KOPT-K1 (cell line): Measurements from ENCODE around the gene RPS6KA4.
"Not testable (repeated sequence)": the region's sequence is repeated elsewhere in the genome, so short reads cannot be mapped to it uniquely, and the experiment has no call there.

Experiments
- H3K27ac ChIP-seq: fragments of 200-600 bp; sonication (generic); 2 replicates; pipeline ENCODE4 v1.5.1; 2016; ENCODE audit warnings: antibody characterized with exemption, mild to moderate bottlenecking, low read depth, low read length; ENCODE audit not compliant: poor library complexity, severe bottlenecking
- H3K36me3 ChIP-seq: fragments of 200-600 bp; sonication (generic); 2 replicates; pipeline ENCODE4 v1.5.1; 2017; ENCODE audit warnings: antibody characterized with exemption, mild to moderate bottlenecking, low read length, moderate library complexity; ENCODE audit not compliant: insufficient read depth
- H3K9me3 ChIP-seq: fragments of 200-600 bp; sonication (generic); 2 replicates; pipeline ENCODE4 v1.5.1; 2017; ENCODE audit warnings: antibody characterized with exemption, low read length, mild to moderate bottlenecking; ENCODE audit not compliant: insufficient read depth, poor library complexity, severe bottlenecking

Gene RPS6KA4

DNA sequence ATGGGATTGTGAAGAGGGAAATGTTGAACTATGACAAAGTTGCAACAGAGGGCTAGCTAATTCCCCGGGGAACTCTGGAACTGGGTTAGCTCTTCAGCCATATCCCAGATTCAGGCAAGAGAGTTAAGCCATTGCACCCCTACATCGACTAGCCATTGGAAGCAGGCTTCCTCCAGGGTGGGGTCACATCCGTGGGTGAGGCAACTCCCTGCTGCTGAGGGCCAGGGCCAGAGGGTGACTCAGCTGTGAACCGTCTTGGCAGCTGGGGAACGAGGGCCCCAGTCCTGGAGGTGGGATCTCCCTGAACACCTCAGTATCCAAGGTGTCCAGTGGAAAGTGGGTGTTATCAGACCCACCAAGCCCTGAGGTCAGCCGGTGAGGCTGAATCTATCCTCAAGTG is 41.1 kb downstream of the RPS6KA4 start:
- no peaks in the 10 kb centered on the region for H3K9me3 ChIP-seq
- H3K27ac ChIP-seq, result no peak overlapping the region
- no peaks in the 10 kb centered on the region for H3K36me3 ChIP-seq

DNA sequence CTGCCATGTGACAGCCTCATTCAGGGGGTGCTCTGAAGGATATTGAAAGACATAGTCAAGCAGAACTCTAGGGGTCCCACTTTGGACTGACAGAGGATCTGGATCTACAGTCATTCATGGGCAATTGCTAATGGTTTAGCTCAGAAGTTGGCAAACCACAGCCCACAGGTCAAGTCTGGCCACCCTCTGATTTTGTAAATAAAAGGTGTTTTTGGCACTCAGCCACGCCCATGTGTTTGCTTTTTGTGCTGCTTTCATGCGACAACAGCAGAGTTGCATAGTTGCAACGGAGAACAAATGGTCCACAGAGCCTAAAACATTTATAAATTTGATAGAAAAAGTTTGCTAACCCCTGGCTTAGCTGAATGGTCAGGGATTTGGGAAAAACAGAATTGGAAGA is 41.7 kb downstream of the RPS6KA4 start:
- Histone ChIP-seq H3K27ac (no peak overlapping the region), H3K9me3 (no peaks in the 10 kb centered on the region), H3K36me3 (no peaks in the 10 kb centered on the region)

DNA sequence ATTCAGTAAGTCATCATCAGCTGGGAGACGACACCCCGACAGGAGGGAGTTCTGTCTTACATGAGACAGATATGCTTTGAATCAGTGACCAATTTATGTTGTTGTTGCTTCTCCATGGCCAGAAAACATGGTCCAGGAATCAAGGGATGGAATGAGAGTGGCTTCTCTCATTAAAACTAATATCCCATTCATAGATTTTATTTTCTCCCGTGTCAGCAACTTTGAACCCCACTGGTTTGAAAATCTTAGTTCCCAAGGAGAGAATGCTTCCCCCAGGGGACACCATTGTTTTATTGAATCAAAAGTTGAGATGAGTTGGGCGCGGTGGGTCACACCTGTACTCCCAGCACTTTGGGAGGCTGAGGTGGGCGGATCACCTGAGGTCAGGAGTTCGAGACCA is 42.8 kb downstream of the RPS6KA4 start:
- Histone ChIP-seq H3K9me3 (no peaks in the 10 kb centered on the region), H3K36me3 (no peaks in the 10 kb centered on the region), H3K27ac (no peak overlapping the region)

DNA sequence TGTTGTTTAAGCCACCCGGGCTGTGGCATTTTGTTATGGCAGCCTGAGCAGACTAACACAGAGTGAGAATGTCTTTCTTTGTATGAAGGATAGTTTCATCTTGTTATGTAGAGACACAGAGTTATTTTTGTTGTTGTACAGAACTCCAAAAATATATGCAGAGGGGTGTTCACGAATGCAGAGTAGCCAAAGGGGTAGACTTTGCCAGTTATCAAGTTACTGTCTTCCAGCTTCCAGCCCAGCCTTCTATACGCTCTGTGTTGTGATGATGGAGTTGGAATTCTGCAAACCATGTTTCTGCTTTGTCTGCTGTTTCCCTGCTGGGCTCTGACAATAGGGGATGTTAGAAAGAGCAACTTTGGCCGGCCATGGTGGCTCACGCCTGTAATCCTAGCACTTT is 44.1 kb downstream of the RPS6KA4 start:
- Histone ChIP-seq H3K27ac (no peak overlapping the region), H3K36me3 (no peaks in the 10 kb centered on the region), H3K9me3 (no peaks in the 10 kb centered on the region)

DNA sequence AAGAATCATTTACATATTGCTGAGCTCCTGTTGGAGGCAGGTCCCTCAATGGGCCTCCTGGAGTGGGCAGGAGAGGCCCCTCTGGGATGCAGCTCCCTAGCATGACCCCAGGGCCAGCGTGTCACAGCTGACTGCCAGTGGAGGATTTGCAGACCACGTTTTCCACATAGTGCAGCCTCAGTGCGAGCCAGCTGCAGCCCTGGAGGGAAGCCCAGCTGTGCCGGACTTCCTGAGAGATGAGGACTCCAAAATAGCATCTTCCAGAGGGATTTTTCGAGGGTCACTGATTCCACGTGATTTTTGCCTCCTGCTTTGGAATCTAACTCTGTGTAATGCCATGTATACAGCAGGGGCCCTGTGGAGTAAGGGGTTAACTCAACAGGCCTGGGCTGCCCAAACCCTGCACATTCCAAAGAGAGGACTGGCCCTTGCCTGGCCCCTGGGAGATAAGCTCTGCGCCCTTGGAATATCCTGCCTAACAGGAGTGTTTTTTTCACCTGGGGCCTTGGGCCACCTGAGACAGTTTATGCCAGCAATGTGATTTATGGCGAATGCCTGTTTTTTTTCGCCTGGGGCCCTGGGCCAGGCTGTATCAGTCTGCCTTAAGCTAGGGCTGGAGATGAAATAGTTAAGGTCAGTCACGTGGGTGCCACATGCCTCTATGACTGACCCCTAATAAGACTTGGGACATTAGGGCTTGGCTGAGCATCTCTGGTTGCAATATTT is 47.4 kb downstream of the RPS6KA4 start:
- H3K27ac ChIP-seq, result no peak overlapping the region
- no peaks in the 10 kb centered on the region for H3K9me3 ChIP-seq
- no peaks in the 10 kb centered on the region for H3K36me3 ChIP-seq

DNA sequence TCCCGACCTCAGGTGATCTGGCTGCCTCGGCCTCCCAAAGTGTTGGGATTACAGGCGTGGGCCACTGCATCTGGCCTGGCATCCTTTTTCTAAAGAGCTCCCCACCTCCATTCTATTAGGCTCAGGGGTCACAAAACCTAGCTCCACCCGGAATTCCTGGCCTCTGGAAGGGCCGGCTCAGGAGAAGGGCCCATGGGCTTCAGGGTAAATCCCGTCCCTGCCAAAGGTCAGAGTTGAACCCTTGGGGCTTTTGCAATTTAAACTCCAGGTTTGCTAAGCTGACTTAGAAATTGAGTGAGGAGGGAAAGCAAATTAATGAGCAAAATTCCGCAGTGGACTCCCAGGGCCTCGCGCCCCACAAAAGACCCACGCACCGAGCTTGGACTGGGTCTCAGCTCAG is 48.3 kb downstream of the RPS6KA4 start:
- no peaks in the 10 kb centered on the region for H3K36me3 ChIP-seq
- H3K27ac ChIP-seq, result no peak overlapping the region
- H3K9me3 ChIP-seq, result no peaks in the 10 kb centered on the region

DNA sequence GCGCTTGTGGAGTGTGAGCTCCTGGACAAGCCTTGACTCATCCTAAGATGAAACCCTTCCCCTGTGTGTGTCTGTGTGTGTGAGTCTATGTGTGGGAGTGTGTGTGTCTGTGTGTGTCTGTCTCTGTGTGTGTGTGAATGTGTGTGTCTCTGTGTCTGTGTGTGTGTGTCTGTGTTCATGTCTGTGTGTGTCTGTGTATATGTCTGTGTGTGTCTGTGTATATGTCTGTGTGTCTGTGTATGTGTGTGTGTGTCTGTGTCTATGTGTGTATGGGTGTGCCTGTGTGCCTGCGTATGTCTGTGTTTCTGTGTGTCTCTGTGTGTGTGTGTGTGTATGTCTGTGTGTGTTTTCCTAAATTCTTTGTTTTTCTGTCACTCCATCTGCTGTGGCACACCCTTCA is 48.7 kb downstream of the RPS6KA4 start:
- H3K27ac ChIP-seq, result no peak overlapping the region
- H3K9me3 ChIP-seq, result no peaks in the 10 kb centered on the region
- H3K36me3 ChIP-seq, result no peaks in the 10 kb centered on the region

DNA sequence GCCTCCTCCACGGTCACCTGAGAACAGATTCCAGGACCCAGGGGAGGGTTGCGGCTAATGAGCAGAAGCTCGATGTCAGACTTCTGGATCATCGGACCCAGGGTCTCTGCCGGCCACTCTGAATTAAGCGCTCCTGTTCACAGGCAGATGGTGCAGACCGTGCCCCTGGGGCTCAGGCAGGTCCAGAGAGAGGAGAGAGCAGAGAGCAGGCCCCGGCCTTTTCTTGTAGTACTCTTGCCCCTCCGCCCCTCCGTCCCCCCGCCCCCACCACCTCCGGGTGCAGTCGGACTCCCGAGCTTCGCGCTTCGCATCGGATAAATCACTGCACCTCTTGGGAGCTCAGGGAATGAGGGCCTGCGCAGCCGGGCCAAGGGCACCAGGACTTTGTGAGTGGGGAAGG is 50.3 kb downstream of the RPS6KA4 start:
- Histone ChIP-seq H3K27ac (no peak overlapping the region), H3K36me3 (no peaks in the 10 kb centered on the region), H3K9me3 (no peaks in the 10 kb centered on the region)

DNA sequence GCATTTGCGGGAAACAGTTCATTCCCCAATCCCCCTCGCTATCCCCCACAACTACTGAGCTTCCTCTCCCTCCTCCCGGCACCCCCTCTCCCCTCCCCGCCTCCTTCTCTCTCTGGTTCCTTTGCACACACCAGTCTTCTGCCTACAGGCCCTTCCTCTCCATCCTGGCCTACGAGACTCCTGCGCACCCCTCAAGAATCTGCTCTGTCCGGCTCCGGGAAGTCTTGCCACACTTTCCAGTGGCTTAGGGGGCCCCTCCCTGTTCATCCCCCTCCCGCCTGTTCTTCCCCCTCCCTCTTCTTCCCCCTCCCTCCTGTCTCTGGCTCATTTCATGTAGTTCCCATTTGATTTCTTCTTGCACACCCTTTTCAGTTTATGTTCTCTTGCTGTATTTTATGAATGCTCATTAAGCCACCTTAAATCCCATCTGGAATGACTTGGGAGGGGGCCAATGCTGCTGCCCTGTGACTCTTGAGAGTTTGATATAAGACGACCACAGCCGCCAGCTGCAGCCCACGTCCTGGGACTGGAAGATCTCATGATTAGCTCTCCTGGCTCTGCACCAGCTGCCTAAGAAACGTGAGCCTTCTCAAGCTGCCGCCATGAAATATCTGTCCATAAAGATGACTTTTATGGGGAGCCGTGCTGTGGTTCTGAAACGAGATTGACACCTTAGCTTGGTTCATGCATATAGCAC is 50.9 kb downstream of the RPS6KA4 start:
- no peaks in the 10 kb centered on the region for H3K36me3 ChIP-seq
- H3K27ac ChIP-seq, result no peak overlapping the region
- H3K9me3 ChIP-seq, result no peaks in the 10 kb centered on the region

DNA sequence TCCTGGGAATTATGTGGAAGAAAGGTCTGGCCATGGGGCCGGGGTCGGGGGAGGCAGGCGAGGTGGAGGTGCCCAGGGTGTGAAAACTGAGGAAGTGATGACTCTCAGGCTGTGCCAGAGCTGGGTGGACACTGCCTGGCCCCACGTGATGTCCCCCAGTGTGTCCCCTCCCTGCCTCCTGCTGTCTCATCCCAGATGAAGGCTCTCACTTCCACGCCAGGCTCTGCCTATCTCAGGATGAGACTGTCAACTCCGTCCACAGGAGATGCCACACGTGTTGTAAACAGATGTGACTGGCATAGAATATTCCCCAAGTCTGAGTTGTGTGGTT is 51.4 kb downstream of the RPS6KA4 start:
- Histone ChIP-seq H3K36me3 (no peaks in the 10 kb centered on the region), H3K27ac (no peak overlapping the region), H3K9me3 (no peaks in the 10 kb centered on the region)

DNA sequence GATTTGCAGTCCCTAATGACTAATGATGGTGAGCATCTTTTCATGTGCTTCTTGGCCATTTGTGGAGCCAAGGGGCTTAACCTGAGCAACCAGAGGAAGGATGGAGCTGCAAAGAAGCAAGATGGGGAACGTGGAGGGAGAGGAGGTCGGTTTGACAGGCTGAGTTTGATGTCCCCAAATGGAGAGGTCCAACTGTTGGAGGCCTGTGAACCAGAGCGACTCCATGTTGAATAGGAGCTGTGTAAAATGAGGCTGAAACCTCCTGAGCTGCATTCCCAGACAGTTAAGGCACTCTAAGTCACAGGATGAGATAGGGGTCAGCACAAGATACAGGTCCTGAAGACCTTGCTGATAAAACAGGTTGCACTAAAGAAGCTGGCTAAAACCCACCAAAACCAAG is 54.5 kb downstream of the RPS6KA4 start:
- peaks cover 13% of the 10 kb centered on the region for H3K9me3 ChIP-seq
- H3K36me3 ChIP-seq, result no peaks in the 10 kb centered on the region
- H3K27ac ChIP-seq, result no peak overlapping the region

DNA sequence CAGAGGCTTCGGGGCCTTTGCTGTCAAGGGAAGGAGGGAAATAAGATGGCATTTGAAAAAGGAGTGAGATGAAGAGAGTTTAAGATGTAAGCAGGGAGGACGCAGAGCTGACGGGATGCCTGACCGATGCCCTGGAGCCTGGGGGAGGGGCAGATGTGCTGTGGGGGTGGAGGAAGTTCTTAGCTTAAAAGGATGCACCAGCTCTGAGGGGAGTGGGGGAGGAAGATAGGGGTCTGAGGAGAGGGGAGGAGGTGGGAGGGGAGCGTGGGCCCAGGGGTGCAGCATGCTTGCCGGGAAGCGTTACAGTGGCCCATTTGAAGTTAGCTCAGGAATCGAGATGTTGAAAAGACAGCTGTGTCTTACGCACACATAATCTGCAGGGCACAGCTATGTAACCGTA is 56.3 kb downstream of the RPS6KA4 start:
- Histone ChIP-seq H3K27ac (no peak overlapping the region), H3K36me3 (no peaks in the 10 kb centered on the region), H3K9me3 (peaks cover 16% of the 10 kb centered on the region)

DNA sequence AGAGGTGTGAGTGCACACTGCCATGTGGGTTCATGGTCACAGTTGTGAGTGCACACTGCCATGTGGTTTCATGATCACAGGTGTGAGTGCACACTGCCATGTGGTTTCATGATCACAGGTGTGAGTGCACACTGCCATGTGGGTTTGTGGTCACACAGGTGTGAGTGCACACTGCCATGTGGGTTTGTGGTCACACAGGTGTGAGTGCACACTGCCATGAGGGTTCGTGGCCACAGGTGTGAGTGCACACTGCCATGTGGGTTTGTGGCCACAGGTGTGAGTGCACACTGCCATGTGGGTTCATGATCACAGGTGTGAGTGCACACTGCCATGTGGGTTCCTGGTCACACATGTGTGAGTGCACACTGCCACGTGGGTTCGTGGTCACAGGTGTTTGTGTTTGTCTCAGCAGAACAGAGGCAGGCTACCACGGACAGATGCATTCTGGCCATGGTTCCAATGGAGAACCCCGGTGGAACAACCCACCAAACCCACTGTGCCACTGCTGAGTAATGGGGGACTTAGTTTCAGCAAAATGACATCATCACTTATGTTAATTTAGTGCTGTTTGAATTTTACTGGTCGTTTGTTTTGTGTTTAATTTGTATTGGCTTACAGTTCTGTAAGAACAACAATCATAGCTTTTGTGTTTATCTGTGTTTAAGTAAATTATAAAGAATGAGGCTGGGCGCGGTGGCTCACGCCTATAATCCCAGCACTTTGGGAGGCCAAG is 57.2 kb downstream of the RPS6KA4 start:
- Histone ChIP-seq H3K27ac (no peak overlapping the region), H3K36me3 (no peaks in the 10 kb centered on the region), H3K9me3 (peaks cover 16% of the 10 kb centered on the region)

DNA sequence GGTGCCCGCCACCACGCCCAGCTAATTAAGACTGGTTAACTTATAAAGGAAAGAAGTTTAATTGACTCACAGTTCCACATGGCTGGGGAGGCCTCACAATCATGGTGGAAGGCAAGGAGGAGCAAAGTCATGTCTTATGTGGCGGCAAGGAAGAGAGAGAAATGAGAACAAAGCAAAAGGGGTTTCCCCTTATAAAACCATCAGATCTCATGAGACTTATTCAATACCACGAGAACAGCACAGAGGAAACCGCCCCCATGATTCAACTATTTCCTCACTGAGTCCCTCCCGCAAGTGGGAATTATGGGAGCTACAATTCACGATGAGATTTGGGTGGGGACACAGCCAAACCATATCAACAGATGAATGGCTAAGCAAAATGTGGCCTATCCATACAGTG is 59.3 kb downstream of the RPS6KA4 start:
- not testable (repeated sequence) for H3K36me3 ChIP-seq, H3K27ac ChIP-seq
- peaks cover 28% of the 10 kb centered on the region for H3K9me3 ChIP-seq

DNA sequence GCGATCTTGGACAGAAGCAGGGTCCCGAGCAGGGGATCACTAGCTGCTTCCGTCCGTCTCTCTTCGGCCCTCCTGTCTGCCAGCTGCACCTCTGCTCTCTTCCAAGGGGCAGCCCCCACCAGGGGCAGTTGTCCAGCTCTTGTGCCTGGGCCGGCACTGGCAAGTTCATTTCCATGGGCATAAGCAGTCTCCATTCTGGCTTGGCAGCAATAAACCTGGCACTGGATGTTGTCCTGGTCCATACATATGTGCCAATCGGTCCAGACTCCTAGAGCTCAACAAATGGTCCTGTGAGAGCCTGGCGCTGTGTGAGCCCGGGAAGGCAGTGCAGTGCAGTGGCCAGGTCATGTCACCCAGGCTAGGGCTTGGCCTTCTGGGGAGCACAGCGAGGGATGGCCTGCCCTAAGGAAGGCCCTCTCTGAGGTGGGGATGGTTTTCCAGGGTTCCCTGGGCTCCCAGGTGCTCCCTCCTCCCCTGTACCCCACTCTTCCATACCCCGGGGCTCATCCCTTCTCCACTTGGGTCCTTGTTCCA is 60.4 kb downstream of the RPS6KA4 start:
- Histone ChIP-seq H3K27ac (no peak overlapping the region), H3K36me3 (no peaks in the 10 kb centered on the region), H3K9me3 (peaks cover 28% of the 10 kb centered on the region)
